ENCODE measurements around the gene CUBN. TPM values are rescaled to one million over a fixed set of nuclear protein-coding genes. Genes with fewer than 3 reads are reported as not detected.

CUBN gene
- total RNA-seq (ENCODE audit: insufficient read depth, low replicate concordance) = 1.4 TPM

- no peak for DNase-seq (ENCODE audit: low spot score)
Measured at GRCh38 chr10:17129741-17130140, at the start of gene CUBN. CUBN (minus strand) TSS chr10:17129811; CDS start chr10:17129765, 46 bp downstream.

- no peak for DNase-seq (ENCODE audit: low spot score)
Measured at GRCh38 chr10:17179002-17179401, 49.4 kb upstream of the CUBN start.

GRCh38 chr10:17178006-17178405 is 48.4 kb upstream of the CUBN start:
- DNase-seq (ENCODE audit: low spot score) = no peak

- DNase-seq (ENCODE audit: low spot score) = no peak
Measured at GRCh38 chr10:17177014-17177413, 47.4 kb upstream of the CUBN start.

GRCh38 chr10:17176091-17176490 is 46.5 kb upstream of the CUBN start:
- no peak for DNase-seq (ENCODE audit: low spot score)

GRCh38 chr10:17175551-17175950 is 45.9 kb upstream of the CUBN start:
- peak; percentile 28 for DNase-seq (ENCODE audit: low spot score)

- DNase-seq (ENCODE audit: low spot score) = peak; percentile 55
Measured at GRCh38 chr10:17174626-17175025, 45.0 kb upstream of the CUBN start.

- DNase-seq (ENCODE audit: low spot score) = no peak
Measured at GRCh38 chr10:17171141-17171641, 41.6 kb upstream of the CUBN start.

- peak; percentile 76 for DNase-seq (ENCODE audit: low spot score)
Measured at GRCh38 chr10:17169803-17170202, 40.2 kb upstream of the CUBN start.

GRCh38 chr10:17166699-17167098 is 37.1 kb upstream of the CUBN start:
- no peak for DNase-seq (ENCODE audit: low spot score)

- no peak for DNase-seq (ENCODE audit: low spot score)
Measured at GRCh38 chr10:17162828-17163227, 33.2 kb upstream of the CUBN start.

- no peak for DNase-seq (ENCODE audit: low spot score)
Measured at GRCh38 chr10:17161775-17162174, 32.2 kb upstream of the CUBN start.

GRCh38 chr10:17157024-17157423 is 27.4 kb upstream of the CUBN start:
- no peak for DNase-seq (ENCODE audit: low spot score)

GRCh38 chr10:17155826-17156225 is 26.2 kb upstream of the CUBN start:
- no peak for DNase-seq (ENCODE audit: low spot score)

- DNase-seq (ENCODE audit: low spot score) = peak; percentile 44
Measured at GRCh38 chr10:17154116-17154515, 24.5 kb upstream of the CUBN start.

- DNase-seq (ENCODE audit: low spot score) = peak; percentile 50
Measured at GRCh38 chr10:17153321-17153720, 23.7 kb upstream of the CUBN start.

GRCh38 chr10:17151716-17152115 is 22.1 kb upstream of the CUBN start:
- no peak for DNase-seq (ENCODE audit: low spot score)

- peak; percentile 72 for DNase-seq (ENCODE audit: low spot score)
Measured at GRCh38 chr10:17147884-17148489, 18.4 kb upstream of the CUBN start.

GRCh38 chr10:17146892-17147291 is 17.3 kb upstream of the CUBN start:
- no peak for DNase-seq (ENCODE audit: low spot score)

GRCh38 chr10:17145239-17145638 is 15.6 kb upstream of the CUBN start:
- DNase-seq (ENCODE audit: low spot score) = no peak

- DNase-seq (ENCODE audit: low spot score) = no peak
Measured at GRCh38 chr10:17144757-17145156, 15.1 kb upstream of the CUBN start.

GRCh38 chr10:17144032-17144431 is 14.4 kb upstream of the CUBN start:
- no peak for DNase-seq (ENCODE audit: low spot score)

- DNase-seq (ENCODE audit: low spot score) = no peak
Measured at GRCh38 chr10:17143055-17143690, 13.6 kb upstream of the CUBN start.
